NCI-H2196 (cell line): ENCODE data around the gene RLF.

Source experiments
- DNase-seq: peaks from one replicate; lab custom pipeline; 2025; ENCODE audit not compliant: unreplicated experiment; lab: John Stamatoyannopoulos, UW

The RLF gene

DNA sequence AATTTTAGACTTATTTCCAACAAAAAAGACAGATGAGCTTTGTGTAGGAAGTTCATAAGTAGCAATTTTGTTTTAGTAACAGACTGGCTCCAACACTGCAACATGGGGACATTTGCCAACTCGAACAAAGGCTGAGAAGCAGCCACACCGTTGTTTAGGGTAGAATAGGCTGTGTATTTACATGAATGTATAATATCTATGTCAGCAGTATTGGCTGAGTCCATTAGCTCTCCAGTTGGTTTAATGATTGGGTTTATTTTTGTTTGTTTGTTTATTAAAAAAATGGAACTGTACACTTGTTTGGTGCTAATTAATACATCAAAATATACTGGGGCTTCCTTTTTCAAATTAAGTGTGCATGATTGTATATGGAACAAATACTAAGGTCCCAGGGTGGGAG lies 79.2 kb downstream of the RLF start:
- no peak for DNase-seq

DNA sequence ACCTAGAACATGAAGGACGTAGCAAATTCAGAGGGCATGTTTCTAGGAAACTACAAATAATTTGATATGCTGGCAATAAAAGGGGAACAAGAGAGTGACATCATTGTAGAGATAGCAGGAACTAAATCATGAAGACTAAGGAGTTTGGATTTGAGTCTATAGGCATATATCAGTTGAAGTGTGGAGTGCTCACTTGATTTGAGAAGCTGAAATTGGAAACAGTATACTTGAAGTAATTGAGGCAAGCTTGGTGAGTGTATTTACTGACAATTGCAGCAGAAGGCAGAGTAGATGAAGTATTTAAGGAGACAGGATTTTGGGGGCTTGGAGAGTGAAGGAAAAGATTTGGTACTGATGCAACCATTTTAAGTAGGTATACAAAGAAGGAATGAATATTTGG lies 80.2 kb downstream of the RLF start:
- DNase-seq, result no peak

DNA sequence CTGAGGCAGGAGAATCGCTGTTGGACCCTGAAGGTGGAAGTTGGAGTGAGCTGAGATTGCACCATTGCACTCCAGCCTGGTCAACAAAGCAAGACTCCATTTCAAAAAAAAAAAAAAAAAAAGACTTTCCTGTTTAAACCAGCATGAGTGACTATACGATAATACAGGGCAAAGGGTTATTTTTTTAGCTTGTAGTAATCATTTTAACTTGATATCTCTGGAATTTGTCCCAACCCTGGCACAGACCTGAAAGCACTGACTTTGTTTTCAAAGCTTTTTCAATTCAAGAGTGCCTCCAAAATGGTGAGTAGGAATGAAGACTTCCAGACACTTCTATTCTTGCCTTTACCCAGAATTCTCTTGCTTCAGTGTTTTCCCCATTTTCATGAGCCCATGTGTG lies 82.2 kb downstream of the RLF start:
- no peak for DNase-seq

DNA sequence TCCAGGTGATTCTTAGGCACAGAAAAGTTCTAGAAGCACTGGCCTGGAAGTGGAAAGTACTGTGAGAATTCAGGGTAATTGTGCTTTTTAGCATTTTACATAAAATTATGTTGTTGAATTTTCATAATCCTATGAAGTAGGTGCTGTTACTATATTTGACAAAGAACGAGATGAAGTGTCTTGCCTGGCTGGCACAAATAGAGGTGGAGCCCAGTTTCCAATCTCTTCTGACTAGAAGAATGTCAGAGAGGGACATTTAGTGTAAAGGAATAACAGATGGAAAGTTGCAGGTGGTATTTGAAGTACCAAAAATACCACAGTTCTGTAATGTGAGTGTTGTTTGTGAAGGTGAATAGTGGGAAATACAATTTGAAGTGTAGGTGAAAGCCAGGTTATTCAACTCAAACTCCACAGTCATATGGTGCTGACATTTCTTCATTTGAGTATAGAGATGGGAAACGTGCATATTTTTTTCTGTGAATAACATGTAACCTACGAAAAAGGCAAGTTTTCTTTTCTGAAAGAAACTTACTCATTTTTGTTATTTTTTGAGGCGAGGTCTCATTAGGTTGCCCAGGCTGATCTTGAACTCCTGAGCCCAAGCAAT lies 83.1 kb downstream of the RLF start:
- DNase-seq, result no peak

DNA sequence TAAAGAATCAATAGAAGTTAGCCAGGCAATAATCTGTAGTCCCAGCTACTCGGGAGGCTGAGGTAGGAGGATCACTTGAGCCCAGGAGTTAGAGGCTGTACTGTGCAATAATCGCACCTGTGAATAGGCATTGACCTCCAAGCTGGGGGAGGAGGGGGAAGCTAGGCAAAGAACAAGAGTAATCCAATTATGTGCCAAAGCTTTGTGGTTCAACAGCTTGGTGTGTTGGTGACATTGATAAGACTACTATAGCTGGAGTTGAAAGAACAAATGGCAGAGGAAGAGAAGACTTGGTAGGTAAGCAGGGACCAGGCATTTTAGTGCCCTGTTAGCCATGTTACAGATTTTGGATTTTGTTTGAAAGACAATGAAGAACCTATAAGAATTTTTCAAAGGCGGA lies 84.5 kb downstream of the RLF start:
- DNase-seq, result no peak

DNA sequence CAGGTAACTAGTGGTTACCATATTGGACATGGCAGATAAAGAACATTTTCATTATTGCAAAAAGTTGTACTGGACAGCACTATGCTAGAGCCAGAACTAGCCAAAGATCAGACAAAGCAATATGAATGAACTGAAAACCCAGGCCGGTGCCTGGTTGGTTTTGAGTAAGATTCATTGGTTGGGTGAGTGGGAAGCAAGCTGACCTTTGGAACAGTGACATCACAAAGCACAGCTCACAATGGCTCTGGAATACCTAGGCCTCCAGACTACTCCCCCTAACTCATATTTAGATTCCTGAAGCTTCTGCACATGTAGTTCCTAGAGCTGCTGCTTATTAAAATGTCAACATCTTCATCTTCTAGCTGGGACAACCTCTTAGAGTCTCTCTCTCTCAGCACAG lies 86.5 kb downstream of the RLF start, which contains the start of gene TMCO2:
Gene TMCO2, plus strand, starts transcription at position 283 of the 400 bp plus-strand sequence. Its CDS starts 57 bp downstream, at position 340.
- DNase-seq, result no peak

DNA sequence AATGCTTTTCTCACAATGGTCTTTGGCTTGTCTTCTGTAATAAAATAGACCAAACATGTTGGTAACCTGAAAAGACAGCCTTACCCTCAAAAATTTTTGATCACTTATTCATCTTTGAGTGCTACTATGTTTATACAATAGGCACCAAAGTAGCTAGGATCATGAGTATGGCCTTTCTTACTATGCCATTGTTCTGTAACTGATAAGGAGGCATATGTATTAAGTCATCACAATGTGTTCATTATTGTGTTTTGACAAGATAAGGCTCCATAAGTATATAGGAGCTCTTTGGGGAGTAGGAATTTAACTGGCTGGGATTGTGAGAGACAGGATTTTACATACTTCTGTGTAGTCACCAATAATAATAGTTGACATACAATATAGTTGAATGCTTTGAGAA lies 87.2 kb downstream of the RLF start:
- DNase-seq, result no peak

DNA sequence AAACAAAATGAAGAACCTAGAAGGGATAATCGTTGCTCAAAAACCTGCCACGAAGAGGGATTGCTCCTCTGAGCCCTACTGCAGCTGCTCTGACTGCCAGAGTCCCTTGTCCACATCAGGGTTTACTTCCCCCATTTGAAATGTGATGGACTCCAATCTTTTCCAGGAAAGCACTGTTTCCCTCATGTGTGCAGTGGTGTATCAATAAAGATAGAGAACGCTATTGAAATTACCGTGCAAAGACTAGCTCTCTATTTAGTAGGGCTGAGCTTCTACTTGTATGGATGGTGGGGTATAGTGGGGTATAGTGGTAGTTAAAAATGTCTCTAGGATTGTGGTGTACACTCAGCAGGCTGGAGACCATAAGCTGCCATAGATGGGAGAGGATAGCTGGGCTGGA lies 90.3 kb downstream of the RLF start:
- no peak for DNase-seq

DNA sequence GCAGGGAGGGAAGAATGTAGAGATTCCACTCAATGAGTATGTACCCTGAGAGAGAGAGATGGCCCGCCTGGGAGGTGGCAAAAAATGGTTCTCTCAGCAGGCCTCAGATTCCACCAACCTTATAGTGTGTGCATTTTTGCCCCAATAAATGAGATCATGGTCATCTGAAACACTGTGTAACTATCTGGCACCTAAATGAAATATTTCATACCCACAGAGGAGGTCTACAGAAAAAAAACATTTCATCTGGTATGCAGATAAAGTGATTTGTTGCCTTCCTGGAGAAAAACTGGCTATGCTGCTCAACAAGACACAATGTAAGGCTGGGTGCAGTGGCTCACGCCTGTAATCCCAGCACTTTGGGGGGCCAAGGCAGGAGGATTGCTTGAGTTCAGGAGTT lies 91.4 kb downstream of the RLF start:
- no peak for DNase-seq

DNA sequence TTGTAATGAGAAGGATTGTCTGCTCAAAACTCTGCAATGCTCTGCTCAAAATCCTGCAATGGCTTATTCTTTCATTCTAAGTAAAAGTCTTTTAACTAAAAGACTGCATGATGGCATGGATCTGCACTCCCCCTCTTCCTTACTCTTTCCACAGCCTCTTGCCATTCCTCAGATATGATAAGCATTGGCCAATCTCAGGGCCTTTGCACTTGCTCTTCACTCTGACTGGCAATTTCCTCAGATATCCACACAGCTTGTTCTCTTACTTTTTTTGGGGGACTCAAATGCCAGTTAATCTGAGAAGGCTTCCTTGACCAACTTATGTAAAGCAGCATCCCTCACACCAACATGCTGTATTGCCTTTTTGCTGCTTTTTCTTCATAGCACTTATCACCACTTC lies 94.0 kb downstream of the RLF start:
- DNase-seq, result no peak

DNA sequence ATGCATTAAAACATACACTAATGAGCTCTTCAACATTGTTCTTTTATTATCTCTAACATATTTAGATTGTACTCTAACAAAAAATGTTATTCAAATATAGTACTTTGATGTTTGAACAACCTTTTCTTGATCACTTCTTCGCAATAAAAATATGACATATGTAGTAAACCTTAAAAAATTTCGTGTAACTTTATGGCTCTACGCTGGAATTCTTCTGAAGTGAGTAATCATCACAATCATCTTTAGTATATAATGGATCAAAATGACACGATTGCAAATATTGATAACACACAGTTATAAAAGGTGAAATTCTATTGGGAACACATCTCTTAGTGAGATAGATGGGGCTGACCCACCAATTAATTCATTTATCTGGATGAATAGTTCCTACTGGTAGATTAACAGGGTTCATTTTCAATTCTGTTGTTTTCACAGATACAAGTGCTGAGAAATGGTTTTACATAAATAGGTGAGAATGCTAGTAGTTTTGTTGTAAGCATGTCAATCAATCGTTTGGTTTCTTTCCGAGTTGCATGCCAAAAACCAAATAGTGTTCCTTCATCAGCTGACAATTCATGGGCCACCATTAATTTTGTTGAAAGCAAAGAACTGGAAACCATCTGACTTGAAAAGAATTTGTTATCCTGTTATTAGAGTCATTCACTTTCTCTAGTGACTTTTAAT lies 95.4 kb downstream of the RLF start:
- DNase-seq, result no peak

DNA sequence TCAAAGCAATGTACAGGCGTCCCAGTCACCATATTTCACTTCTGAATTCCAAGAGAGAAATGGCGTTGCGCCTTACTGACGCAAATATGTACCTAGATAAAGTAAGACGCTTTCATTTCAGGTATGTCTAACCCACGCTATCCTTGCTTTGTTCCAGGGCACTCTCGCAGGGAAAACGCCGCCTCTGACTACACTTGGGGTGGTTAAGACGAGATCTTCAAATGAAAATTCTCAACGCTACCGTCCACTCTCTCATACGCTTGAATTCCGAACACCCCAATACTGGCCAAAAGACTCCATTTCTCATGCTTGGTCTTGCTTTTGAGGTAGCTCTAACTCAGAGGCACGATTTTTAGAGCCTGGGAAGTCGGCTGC lies 96.1 kb downstream of the RLF start:
- peak; percentile 57 for DNase-seq

DNA sequence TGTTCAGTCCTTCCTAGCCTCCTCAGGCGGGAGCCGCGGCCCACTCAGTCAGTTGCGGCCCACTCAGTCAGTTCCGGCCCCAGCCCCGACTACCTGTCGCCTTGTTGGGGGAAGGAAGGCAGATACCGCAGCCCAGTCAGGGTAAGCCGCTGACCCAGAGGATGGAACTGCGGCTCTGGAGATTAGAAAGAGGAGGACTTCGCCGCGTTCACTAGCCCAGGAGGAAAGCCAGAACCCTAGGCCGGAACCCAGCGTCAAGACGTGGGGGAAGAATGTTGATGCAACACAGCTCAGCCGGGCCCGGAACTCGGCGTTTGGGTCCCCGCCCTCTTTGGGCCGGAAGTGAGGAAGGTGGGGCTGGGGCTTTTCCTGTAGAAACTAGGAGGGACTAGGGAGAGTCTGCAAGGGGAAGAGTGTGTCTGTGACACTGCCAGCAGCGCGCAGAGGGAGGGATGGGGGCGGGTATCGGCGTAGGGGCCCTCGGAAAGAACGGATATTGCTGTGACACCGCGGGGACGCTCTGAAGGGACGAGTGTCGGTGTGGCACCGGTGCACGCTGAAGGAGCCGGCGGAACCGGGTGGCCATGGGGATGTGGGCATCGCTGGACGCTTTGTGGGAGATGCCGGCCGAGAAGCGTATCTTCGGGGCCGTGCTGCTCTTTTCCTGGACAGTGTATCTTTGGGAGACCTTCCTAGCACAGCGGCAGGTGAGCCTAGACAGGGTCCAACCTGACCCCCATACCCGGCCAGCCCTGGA lies 96.7 kb downstream of the RLF start, which contains the start of gene ZMPSTE24:
Gene ZMPSTE24, plus strand, starts transcription at position 549 of the 757 bp plus-strand sequence. Its CDS starts 36 bp downstream, at position 585.
- peak; percentile 95 for DNase-seq

DNA sequence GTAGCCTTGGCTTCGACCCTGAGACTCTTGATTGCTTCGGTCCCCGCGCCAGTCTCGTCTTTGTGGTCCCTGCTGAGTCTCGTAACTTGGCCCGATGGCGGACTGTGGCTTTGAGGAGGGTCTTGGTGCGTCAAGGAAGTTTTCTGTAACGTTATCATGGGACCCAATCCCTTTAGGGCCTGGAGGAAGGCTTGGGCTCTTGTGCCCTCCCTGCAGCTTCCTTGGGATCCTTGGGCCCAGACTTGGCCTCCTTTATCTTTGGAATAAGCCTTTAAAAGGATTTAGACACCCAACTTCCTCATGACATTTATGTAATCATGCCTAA lies 97.2 kb downstream of the RLF start:
- DNase-seq, result no peak

DNA sequence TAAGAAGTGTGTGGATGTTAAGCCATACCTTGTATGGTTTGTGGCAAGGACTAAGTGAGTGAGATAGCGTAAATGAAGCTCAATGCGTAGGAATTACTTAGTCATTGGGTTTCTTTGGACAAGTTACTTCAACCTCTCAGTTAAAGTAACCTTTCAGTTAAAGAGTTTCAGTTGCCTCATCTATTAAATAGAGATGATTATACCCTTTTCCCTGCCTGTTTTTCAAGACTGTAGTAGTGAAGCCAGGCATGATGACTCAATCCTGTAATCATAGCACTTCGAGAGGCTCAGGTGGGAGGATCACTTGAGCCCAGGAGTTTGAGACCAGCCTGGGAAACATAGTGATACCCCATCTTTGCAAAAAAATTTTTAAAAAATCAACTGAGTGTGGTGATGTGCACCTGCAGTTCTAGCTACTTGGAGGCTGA lies 103.2 kb downstream of the RLF start:
- DNase-seq, result no peak

DNA sequence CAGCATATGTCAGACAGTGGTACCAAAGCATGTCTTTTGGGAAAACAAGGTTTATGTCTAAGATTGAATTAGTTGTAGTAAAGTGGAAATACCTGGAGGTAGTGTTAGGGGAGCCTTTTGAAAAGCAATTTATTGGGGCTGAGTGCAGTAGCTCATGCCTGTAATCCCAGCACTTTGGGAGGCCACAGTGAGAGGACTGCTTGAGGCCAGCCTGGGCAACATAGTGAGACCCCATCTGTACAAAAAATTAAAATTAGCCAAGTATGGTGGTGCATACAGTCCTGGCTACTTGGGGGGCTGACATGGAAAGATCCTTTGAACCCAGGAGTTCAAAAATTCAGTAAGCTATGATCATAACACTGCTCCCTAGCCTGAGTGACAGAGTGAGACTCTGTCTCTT lies 104.1 kb downstream of the RLF start:
- no peak for DNase-seq

DNA sequence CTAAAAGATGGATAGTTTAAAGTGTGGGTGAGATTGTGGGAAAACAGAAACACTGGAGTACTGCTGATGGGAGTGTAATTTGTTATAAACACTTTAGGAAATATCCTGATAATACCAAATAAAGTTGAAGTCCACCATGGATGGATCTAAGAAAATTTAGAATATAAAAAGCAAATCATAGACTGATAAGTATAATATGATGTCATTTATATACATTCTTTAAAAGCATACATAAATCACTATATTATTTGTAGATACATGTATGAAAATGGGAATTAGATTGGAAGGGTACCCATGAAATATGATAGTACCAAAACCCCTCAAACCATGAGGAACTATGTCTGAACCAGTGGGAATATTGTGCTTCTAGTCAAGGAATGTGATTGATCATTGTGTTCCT lies 104.7 kb downstream of the RLF start:
- DNase-seq, result no peak

DNA sequence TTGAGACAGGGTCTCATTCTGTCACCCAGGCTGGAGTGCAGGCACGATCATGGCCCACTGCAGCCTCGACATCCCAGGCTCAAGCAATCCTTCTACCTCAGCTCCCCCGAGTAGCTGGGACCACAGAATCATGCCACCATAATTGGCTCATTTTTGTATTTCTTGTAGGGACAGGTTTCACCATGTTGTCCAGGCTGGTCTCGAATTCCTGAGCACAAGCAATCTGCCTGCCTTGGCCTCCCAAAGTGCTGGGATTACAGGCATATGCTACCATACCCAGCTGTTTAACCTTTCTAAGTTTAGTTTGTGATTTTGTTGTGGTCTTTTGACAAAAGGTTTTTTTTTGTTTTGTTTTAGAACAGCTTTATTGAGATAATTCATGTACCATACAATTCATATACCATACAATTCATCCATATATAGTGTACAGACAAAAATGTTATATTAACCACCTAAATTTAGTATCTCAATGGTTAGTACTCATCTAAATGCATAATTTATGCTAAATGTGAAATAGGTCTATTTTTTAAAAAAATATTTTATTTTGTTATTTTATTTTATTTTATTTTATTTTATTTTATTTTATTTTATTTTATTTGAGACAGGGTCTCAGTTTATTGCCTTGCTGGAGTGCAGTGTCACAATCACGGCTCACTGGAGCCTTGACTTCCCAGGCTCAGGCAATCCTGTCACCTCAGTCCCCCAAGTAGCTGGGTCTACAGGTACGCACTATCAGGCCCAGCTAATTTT lies 105.8 kb downstream of the RLF start:
- no peak for DNase-seq

DNA sequence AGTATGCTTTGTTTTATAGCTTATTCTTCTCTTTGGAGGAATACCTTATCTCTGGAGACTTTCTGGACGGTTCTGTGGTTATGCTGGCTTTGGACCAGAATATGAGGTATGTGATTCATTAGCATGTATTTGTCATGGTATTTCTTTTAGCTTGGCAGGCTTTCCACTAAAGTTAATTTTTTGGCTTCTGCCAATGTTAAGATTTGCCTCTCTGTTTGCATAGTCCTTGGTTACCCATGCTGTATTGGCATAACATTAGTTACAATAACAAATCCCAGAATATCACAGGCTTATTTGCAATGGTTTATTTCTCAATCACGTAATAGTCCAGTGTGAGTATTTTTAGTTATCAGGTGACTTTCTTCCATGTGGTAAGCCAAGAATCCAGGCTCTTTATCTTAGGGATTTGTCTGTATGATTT lies 106.6 kb downstream of the RLF start:
- peak; percentile 11 for DNase-seq

DNA sequence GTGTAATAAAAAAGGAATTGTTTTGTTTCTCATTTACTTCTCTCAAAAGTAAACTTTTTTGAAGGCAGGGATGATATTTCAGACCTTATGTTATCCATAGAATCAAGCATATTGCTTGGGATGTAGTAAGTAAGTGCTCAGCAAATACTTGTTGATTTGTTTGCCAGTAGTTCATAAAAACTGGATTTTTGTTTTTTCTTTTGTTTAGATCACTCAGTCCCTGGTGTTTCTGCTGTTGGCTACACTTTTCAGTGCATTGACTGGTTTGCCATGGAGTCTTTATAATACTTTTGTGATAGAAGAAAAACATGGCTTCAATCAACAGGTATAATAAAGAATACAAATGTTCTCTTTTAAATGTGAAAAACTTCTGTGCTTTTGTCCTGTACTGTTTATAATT lies 107.0 kb downstream of the RLF start:
- no peak for DNase-seq

DNA sequence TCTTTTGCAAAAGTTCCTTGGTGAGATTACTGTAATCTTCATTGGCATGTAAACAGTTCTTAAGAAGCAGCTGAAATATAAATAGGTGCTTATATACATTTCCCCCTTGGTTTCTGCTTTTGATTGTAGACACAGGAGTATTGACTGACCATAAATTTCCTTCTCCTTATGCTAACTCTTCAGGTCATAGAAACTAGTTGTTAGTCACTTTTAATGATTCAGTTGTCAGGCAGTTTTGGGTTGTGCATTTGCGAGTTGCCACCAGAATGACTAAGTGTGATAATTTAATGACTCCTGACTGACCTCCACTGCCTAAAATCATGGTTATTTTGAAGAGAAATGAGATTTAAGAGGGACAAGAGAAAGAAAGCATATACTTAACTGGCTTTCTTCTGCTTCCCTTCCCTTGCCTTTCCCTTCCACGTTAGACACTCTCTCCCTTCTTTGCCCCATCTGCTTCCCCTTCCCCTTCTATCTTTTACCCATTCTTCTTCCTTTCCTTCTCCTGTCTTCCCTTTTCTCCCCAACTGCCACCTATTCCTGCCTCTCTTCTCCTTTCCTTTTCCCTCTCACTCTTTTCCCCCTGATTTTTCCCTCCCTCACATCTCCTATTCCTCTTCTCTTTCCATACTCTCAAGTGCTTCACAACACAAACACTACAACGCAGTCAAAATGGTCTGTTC lies 109.1 kb downstream of the RLF start:
- DNase-seq, result no peak
